ENCODE results near the gene PRSS22.

PRSS22 gene

DNA sequence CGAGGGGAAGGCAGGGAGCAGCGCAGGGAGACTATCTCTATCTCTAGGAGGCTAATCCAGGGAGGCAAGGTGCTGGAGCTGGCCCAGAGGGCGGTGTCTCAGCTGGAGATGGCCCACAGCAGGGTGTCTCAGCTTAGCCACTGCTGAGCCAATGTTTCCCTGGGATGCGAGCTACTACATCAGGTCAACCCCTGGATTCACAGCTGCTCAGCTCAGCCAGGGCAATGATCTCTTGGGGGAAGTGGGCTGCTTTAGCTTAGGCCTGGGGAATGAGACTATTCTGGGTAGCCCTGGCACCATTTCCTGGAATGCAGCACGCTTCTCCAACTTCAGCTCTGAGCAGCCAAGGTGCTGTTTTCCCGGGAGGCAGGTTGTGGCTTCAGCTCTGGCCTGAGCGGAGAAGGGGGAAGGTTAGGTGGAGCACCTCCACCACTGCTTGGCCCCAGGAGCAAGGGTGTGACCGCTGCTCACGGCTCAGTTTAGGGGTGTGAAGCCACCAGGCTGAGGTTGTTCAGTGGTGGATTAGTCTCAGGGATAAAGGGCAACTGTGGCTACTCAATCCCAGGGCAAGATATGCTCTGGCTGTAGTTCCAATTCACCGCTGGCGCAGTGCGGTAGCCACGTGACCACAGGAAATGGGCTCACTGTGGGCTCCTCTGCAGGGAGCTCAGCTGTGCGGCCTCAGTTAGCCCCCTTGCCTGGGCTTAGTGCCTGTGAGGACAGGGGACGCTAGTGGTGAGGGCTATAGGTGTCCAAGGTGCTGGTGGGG is 46.1 kb downstream of the PRSS22 start:
- DNase-seq: no peak

- DNase-seq: no peak
Measured at GRCh38 chr16:2810651-2811050, 47.3 kb downstream of the PRSS22 start.

DNA sequence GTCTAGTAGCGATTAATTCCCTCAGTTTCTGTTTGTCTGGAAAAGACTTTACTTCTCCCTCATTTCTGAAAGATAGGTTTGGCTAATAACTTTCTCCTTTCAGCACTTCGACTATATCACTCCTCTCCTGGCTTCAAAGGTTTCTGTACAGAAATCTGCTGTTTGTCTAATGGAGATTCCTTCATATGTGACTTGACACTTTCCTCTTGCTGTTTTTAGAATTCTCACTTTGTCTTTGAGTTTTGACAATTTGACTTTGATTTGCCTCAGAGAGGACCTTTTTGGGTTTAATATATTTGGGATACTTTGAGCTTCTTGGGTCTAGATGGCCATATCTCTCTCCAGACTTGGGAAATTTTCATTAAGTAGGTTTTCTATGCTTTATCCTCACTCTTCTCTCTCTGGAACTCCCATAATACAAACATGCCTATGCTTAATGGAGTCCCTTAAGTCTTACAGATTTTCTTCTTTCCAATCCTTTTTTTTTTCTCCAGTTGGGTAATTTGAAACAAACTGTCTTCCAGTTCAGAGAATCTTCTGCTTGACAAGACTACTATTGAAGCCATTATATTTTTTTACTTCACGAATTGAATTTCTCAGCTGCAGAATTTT is 48.7 kb downstream of the PRSS22 start:
- no peak for DNase-seq

- no peak for DNase-seq
Measured at GRCh38 chr16:2808181-2808580, 49.8 kb downstream of the PRSS22 start.

DNA sequence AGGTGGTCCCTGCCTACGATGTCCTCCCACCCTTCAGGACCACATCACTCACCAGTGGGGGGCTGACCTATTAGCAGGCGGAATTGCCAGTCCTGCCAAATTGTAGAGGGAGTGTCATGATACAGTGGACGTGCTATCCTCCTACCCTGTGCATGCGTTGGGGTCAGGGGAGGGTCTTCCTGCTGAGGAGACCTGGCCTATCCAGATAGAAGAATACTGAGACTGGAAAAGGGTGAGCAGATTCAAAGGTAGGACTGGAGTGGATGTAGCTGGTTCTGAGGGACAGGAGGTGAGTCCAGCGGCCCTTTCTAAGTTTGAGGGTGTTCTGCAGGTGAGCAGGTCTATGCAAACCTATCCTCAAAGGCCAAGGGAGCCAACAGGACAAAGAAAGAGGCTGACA is 51.7 kb downstream of the PRSS22 start:
- DNase-seq: no peak

DNA sequence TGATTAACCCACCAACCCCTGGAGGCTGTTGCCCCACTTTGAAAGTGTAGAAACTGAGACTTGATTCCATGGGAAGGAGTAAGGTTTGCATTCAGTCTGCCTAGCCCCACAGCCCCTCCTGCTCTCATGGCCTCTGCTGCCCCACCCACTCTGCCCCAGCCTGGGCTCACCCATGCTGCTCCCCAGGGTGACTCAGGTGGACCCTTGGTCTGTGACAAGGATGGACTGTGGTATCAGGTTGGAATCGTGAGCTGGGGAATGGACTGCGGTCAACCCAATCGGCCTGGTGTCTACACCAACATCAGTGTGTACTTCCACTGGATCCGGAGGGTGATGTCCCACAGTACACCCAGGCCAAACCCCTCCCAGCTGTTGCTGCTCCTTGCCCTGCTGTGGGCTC is 53.2 kb downstream of the PRSS22 start:
- no peak for DNase-seq

DNA sequence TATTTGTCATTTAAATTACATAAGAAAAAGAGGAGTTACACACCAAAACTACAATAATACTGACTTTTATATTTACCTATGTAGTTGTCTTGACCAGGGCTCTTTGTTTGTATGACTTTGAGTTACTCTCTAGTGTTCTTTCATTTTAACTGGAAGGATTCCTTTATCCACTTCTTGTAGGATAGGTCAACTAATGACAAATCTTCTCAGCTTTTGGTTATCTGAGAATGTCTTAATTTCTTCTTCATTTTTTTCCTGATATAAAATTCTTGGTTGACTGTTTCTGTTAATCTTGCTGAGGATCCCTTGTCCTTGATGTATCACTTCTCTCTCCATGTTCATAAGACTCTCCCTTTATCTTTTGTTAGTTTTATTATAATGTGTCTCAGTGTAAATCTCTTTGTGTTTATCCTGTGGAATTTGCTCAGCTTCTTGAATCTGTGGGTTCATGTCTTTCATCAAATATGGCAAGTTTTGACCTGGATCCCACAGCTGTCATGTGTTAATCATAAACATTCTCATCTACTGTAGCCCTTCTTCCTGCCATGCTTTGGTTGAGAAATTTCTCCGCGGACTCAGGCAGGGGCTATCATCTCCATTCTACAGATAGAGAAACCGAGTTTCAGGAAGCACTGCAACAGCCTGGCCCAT is 54.3 kb downstream of the PRSS22 start:
- DNase-seq: no peak
